ENCODE measurements around the gene AUTS2.
"Not testable (repeated sequence)": the region's sequence is repeated elsewhere in the genome, so short reads cannot be mapped to it uniquely, and the experiment has no call there.

Gene AUTS2

DNA sequence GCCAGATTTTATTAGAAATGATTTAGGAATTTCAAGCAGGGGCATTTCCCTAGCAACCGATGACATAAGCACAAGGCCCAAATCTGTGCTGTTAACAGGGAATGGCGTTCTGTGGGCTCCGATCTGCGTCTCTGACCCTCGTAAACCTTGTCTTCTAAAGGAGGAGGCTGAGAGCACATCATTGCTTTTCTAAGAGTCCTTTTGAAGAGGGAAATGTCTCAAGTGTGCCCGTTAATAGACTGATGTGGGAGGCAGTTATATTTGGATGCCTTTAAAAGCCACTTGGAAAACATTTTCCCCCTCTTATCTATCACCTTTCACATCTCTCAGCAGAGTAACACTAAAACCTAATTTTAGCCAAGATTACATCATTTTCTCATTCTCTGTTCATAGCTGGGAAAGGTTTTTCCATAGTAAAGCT lies 1109.6 kb downstream of the AUTS2 start:
- in situ Hi-C loops (cut with MboI; ENCODE audit: low sequenced_read_pairs) = no loop called here

DNA sequence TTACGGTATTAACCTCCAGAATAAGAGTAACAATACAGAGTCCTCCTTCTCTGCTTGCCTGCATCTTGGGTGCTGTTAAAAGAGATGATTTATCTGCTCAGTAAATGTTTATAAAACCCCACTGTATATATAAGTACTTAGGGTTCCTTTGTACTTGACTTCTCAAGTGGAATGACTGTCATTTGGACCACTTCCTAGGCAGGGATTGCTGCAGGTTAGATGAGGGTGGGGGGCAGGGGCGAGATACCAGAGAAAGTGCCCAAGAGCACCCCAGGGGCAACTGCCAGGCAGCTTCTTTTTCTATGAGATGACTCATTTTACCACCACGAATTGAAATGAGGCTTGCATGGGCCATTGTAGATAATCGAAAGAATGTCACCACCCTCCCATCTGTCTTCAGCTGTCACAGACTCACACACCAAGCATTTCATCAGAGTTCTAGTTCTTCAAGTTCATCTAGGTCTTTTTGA lies 1111.8 kb downstream of the AUTS2 start:
- in situ Hi-C loops (cut with MboI; ENCODE audit: low sequenced_read_pairs) = no loop called here

DNA sequence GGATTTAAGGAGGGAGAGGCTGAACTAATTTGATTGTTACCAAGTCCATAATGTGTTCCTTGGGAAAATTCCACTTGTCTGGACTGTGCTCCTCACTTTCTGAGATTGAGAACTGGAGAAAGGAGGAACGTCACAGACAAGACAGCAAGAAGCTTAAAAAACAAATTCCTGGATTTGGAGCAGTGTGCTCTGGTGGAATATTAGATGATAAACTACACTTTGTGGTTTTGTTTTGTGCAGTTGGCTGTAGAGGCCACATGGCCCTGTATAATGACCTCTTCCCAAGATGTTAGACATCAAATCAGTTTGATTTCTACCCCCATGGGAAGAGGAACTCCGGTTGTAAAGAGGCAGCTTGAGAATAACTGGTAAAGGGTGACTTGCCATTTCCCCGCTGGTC lies 1112.4 kb downstream of the AUTS2 start:
- in situ Hi-C loops (cut with MboI; ENCODE audit: low sequenced_read_pairs) = no loop called here

DNA sequence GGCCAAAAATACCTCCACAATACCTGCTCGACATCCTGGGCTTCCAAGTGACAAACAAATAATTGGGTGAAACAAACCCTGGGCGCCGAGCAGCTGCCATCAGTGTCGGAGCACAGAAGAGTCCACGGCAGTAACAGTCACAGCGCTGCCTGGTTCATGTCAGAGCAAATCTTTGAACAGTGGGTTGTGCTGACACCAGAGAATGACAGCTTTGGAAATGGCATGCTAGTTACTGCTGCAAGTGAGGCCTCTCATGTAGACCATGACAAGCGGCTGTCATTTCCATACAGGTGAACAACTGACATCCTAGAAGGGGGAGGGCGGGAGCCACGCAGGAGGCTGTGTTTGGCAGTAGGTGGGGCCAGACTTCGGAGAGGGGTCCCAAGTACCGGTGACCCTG lies 1113.2 kb downstream of the AUTS2 start:
- in situ Hi-C loops (cut with MboI; ENCODE audit: low sequenced_read_pairs) = no loop called here

DNA sequence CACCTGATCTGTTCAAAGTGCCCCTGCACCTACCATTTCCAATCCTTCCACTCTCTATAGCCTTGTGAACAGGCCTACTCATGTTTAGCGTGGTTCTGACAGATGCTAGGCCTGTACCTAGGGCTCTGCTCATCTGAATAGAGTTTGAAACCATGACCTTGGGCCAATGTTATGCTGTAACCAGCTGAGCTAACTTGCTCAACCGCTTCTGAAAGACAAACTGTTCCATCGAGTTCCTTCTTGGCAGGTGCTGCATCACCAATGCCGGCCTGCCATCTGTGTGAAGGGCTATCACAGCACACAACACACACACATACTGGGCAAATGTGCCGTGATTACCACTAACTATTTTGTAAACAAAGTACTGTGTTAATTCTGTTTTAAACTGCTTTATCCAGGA lies 1114.7 kb downstream of the AUTS2 start:
- in situ Hi-C loops (cut with MboI; ENCODE audit: low sequenced_read_pairs) = no loop called here

DNA sequence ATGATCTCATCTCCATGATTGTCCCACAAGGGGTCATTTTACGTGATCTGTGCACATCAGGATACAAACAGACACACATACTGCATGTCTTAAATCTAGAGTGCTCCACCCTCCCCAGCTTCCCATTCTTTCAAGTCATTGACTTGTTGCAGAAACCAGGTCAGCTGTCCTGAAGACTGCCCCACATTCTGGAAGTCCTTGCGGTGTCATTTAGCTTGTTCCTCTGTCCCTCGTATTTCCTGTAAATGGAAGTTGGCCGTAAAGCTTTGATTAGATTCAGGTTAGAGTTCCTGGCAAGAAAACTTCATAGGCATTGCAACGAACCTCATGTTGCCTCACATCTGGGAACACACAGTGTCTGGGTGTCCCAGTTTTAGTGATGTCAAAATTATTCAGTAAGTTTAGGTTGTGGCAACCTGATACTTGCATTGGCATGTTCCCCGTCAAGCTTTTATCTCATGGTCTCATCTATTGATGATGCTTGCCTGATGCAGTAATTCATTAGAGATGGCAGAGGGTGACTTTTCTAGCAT lies 1116.3 kb downstream of the AUTS2 start:
- in situ Hi-C loops (cut with MboI; ENCODE audit: low sequenced_read_pairs) = no loop called here

DNA sequence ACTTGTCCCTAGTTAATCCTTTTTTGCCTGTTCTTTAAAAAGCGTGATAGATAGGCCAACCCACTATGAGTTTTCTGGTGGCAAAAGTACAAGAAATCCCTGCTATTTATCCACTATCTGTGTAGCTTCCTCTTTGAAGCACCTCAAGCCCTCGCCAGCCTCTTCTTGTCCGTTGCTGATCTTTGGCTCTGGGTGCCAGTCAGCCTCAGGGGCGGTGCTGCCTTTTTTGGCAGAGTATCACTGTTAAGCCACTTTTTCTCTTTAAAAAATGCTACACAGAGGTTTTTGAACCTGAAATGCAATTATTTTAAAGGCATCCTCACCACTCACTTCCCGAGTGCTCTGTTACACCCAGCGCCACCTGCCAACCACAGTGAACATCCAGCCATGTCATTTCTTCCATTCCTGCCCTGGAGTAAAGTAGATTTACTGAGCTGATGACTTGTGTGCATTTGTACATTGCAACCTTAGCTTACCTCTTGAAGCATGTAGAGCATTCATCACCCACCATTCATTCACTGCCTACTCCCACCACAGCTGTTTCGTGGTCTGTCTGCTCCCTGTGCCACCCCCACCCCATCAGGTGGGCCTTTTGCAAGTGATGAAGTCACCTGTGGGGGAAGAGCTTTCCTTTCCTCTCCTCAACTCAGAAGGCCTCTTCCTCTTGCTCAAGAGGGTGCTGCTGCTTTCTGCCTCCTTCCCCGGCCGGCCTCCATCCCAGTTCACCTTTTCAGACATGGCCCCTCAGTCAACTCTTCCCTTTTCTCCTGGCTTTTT lies 1119.5 kb downstream of the AUTS2 start:
- in situ Hi-C loops (cut with MboI; ENCODE audit: low sequenced_read_pairs) = no loop called here

DNA sequence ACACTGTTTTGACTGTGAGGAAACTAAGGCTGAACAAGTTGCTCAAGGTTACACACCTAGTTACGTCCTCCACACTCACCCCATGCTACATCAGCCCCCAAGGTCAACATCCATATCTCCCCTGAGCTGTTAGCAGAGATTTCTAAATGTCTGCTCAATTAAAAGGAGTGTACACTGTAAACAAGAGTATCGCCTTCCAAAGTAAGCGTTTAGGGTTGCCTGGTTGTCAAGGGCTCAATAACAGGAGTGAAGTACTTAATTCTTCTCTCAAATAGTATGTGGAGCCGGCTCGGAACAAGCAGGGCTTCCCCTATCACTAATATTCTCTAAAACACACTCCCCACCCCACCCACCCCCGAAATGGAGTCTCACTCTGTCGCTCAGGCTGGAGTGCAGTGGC lies 1120.8 kb downstream of the AUTS2 start:
- in situ Hi-C loops (cut with MboI; ENCODE audit: low sequenced_read_pairs) = no loop called here

DNA sequence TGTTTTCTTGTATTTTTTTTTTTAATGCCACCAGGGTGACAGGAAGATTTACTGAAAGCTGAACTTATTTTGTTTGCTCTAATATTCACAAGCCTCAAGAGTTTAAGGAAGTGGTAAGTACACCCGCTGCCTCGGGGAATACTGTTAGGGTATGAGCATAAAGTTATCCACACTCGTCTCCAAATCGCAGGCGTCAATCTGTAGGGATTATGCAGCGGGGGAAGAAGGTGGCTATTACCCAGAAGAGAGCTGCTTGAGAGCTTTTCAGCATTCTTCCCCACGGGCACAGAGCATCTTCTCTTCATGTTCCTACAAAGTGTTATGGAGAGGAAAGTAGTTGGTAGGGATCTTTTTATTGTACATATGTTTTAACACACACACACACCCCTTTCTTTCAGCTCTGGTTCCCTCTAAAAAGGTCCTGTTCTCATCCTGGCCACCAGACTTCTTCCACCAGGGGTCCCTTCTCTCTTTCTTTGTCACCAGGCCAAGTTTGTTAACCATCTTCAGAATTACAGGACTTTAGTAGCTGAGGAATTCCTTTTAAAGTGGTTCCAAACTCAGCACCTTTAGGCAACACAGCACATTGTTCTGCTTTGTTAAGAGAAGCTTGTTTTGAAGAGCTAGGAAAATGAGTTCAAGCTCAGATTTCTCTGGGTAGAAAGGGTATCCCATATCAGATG lies 1122.1 kb downstream of the AUTS2 start:
- in situ Hi-C loops (cut with MboI; ENCODE audit: low sequenced_read_pairs) = no loop called here

DNA sequence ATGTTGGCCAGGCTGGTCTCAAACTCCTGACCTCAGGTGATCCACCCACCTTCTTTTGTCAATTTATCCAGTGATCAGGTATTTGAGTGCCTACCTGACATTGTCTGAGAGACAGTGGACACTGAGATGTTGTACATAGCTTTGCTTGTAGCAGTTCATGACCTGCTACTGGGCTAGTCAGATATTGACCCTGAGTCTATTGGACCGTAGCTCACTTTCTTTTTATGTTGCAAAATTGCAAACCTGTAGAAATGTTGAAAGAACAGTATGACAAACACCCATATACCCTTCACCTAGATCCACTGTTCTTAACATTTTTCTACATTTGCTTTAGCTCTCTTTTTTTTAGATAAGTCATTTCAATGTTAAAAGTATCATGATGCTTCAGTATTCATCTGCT lies 1123.2 kb downstream of the AUTS2 start:
- in situ Hi-C loops (cut with MboI; ENCODE audit: low sequenced_read_pairs) = no loop called here

DNA sequence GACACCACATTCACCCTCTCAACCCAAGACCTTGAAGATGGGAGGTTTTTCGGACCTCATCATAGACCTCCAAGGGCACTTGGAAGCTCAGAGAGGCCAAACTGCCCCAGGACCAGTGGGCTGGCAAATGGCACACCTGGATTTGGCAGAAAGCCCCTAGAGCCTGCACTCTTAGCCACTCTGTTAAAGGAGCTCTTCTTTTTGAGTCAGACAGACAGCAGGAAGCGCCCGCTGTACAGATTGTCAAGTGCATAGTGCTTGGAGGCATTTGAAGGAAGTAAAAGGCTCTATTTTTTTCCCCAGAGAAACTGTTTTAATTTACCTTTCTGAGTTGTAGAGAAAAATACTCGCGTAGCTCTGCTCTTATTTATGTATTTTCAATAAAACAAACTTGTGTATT lies 1125.1 kb downstream of the AUTS2 start:
- in situ Hi-C loops (cut with MboI; ENCODE audit: low sequenced_read_pairs) = no loop called here

DNA sequence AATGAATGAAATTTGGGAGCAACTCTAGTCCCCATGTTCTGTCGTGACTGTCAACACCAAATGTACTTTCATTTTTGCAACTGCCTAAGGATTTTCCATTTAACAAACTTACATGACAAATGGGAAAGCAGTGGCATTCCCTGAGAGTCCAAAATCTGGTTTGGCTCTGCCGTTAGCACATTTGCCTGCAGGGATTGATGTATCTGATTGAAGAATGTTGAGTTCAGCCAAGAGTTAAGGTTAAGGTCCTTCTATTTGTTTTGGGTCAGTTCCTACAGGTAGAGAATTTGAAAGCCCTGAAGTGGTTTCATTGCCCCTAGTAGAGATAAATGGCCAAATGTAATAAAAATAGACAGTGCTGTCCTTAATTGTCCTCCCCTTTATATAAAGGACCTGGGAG lies 1127.2 kb downstream of the AUTS2 start:
- in situ Hi-C loops (cut with MboI; ENCODE audit: low sequenced_read_pairs) = no loop called here

DNA sequence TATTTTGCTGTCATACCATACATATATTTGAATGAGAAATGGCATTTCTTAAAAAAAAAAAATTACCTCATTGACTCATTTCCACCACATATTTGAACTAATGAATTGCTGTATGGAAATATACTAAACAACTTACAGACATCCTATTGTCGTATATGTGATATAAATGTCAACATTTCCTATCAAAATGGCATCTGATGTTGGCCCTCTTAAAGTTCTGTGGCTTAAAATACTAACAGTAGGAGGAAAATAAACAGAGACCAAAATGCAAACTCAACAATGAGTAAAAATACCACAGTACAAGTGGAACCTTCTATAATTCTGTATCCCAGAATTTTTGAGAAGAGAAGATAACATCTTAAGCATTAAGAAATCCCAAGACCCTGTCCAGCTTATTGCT lies 1128.0 kb downstream of the AUTS2 start:
- in situ Hi-C loops (cut with MboI; ENCODE audit: low sequenced_read_pairs) = no loop called here

DNA sequence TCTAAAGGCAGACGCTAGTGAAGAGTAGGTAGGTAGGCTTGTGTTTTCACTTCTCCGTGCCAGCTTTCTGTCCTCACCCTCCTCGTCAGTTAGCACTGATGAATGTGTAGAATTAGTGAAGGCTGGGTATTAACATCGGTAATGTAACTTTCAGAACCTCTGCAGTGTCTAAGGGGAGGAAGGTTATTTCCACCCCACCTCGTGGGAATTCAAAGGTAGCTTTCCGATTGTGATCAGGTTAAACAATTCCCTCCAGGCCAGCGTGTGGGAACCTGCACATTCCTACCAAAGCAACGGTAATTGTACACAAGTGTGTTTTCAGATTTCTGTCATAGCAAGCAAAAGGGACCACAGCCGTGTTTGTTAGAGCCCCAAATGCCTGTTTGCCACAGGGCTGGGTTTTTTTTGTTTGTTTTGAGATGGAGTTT lies 1128.7 kb downstream of the AUTS2 start:
- in situ Hi-C loops (cut with MboI; ENCODE audit: low sequenced_read_pairs) = no loop called here

DNA sequence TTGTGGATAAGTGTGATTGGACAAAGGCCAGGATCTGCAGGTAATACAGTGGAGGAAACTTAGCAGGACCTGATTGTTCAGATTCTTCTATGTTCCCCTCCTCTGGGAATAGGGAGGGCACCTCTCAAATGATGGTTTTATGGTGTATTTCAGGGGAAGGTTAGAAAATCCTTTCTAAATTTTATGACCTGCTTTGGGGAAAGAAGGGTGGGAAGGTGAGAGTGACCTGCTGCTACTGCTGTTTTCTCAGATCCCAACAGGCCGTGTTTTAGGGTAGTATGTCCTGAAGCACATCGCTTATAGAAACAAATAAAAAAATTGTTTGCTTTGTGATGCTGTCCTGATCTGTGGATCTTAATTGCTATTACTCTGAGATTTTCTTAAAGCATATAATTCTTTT lies 1129.6 kb downstream of the AUTS2 start:
- in situ Hi-C loops (cut with MboI; ENCODE audit: low sequenced_read_pairs) = no loop called here

DNA sequence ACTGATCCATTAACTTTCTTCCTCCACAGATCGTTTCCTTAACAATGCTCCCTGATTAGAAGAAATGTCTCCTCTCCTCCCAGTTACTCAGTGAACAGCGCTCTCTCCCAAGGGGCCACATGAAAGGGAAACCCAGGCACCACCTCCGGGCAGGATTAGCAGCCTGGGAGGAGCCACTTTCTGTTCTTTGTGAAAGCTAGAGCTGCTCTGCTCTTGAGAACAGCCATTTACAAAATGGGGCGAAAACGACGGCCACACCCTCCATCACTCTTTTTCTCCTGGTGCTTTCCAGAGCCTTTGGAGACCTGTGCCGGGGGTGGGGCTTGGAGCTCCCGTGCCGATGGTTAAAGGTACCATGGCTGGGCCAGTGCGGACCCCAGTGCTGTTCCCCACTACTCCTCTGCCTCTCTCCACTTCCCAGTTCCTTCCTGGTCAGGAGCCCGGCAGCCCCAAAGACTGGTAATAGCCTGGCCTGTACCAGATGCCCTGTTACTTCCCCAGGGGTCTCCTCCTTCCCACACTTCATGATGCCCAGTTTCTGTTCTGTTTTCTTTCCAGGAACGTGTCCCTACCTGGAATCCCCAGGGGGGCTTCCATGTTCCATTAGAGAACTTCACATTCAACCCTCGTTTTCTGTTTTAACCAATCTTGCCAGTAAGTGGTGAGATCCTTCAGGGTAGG lies 1130.7 kb downstream of the AUTS2 start:
- in situ Hi-C loops (cut with MboI; ENCODE audit: low sequenced_read_pairs) = no loop called here

DNA sequence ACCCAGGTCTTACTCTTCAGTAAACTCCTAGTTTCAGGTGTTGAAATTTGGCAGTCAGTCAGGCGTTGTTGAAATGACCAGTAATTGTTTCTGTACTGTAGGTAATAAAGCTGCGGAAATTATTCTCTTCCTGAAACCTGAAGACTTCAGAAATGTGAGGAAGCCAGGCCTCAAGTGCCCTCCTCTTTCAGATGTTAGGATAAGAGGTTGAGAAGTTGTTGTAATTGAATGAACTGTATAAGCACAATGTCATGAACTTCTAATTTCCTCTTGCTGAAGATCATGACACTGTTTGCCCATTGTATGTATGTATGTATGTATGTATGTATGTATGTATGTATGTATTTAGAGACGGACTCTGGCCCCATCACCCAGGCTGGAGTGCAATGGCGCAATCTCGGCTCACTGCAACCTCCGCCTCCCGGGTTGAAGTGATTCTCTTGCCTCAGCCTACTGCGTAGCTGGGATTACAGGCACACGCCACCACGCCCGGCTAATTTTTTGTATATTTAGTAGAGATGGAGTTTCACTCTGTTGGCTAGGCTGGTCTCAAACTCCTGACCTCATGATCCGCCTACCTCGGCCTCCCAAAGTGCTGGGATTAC lies 1131.4 kb downstream of the AUTS2 start:
- in situ Hi-C loops (cut with MboI; ENCODE audit: low sequenced_read_pairs) = not testable (repeated sequence)

DNA sequence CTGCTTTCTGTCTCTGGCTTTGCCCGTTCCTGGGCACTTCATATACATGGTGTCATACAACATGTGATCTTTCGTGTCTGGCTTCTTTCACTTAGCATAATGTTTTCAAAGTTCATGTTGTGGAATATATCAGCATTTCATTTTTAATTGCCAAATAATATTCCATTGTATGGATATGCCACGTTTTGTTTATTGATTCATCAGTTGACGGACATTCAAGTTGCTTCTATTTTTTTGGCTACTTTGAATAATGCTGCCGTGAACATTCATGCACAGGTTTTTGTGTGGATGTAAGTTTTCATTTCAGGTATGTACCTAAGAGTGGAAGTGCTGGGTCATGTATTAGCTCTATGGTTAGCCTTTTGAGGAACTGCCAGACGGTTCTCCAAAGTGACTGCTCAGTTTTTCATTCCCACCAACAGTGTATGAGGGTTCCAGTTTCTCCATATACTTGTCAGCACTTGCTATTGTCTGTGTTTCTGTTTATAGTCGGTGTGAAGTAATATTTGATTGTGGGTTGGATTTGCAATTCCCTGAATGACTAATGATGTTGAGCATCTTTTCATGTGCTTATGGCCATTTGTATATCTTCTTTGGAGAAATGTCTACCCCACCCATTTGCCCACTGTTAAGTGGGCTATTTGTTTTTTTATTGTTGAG lies 1132.3 kb downstream of the AUTS2 start:
- in situ Hi-C loops (cut with MboI; ENCODE audit: low sequenced_read_pairs) = no loop called here

DNA sequence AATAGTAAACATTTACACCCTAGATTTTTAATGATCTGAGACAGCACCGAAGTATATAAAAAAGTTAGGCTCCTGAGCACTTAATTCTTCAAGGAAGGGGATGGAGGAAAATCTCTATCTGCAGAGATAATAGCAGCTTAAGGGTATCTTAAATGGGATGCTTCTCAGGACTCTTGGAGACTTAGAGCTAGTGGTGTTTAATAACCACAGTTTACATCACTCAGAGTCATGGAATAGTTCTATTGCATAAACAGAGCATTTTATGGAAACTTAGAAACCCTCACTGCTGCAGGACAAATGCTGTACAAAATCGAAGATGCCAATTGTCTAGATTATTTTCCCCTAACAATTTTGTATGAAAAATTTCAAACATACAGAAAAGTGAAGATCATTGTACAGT lies 1134.8 kb downstream of the AUTS2 start:
- in situ Hi-C loops (cut with MboI; ENCODE audit: low sequenced_read_pairs) = no loop called here

DNA sequence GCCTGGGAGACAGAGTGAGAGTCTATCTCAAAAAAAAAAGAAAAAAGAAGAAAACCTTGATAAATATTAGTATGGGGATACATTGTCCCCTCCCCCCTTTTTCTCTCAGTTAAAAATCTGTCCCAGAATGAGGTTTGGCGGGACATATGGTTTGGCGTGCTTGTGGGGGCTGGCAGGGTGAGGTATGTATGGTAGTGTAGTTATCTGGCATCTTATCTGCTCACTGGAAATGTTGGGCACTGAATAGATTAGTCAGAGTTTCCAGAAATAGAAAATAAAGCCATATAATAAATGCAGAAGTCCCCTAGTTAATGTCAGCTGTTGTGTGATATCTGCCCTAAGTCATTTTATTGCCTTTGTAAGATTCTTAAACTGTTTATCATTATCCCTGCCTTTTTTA lies 1136.1 kb downstream of the AUTS2 start:
- in situ Hi-C loops (cut with MboI; ENCODE audit: low sequenced_read_pairs) = no loop called here

DNA sequence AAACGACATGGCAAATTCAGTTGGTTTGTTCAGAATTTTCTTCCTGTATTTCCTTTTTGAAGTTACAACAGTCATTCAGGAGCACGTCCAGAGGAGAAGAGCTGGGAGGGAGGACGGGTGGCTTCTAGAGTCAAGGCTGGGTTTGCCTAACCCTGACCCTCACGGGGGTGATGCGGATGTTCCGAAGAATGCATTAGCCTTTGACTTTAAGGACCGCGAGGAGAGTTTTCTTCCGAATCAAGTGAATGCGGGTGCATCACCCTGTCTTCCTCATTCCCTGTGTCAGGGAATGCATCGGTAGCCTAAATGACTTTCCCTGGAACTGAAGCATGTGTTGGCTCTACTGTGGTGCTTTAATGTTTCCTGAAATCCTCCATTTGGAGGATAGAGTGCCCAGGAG lies 1137.0 kb downstream of the AUTS2 start:
- in situ Hi-C loops (cut with MboI; ENCODE audit: low sequenced_read_pairs) = no loop called here

All from HL-60/S4 treated with retinoic acid at 250 ng/mL for 4 days and 3 days (cell line).